Measurements from ENCODE around the gene CBLB.

GRCh38 chr3:105613120-105613519 is 255.7 kb downstream of the CBLB start:
- TF ChIP-seq ZFP36 (IDR thresholded peaks at IDR 0.05; ENCODE audit: borderline replicate concordance, partially characterized antibody) (no peak), MAZ (IDR thresholded peaks at IDR 0.05; ENCODE audit: borderline replicate concordance, low read depth, low read length) (no peak), REST (IDR thresholded peaks at IDR 0.05) (no peak), CTCF (IDR thresholded peaks at IDR 0.05) (no peak), HMGXB4 (CRISPR knock-in tag; IDR thresholded peaks at IDR 0.05; ENCODE audit: borderline replicate concordance) (no peak), POLR2A (IDR thresholded peaks at IDR 0.05; ENCODE audit: low read length) (no peak), HDAC2 (IDR thresholded peaks at IDR 0.05) (no peak), ATOH8 (CRISPR knock-in tag; IDR thresholded peaks at IDR 0.05; ENCODE audit: low read depth) (no peak)

Data from A549 (cell line).